HepG2 (cell line): ENCODE measurements around the gene PHACTR3. TPM values are rescaled to one million over a fixed set of nuclear protein-coding genes. Genes with fewer than 3 reads are reported as not detected.

Experiments
- ATAC-seq: fragments of 200-7000 bp; cut with Tn5 transposase; 3 replicates; pipeline ENCODE4 v1.9.1; 2020; ENCODE audit warnings: mild to moderate bottlenecking, moderate library complexity
- BruUV-seq: library from RNA; stranded (reverse); fragments of 400-500 nt; replicated peaks from 2 replicates; lab custom pipeline; 2021; lab: Mats Ljungman, UMichigan
- CTCF ChIA-PET: fragments of 300-600 bp; formaldehyde crosslinking; extraction: SDS; loops from one replicate; lab custom pipeline; 2021; ENCODE audit warnings: low total read pairs, inconsistent platforms, low intra/inter-chr PET ratio; lab: Yijun Ruan, JAX
- POLR2A ChIA-PET: fragments of 350-600 bp; sonication (Branson Sonifier 250); formaldehyde crosslinking; loops from one replicate; lab custom pipeline; 2020; ENCODE audit warnings: antibody characterized with exemption, inconsistent platforms; lab: Yijun Ruan, JAX
- DNase-seq: peaks from one replicate; pipeline ENCODE4 v3.0.0-alpha.2; 2015; ENCODE audit warnings: low spot score
- FAIRE-seq: peaks from 3 replicates; lab custom pipeline; 2011; peaks lifted over from hg19 to GRCh38; lab: Jason Lieb, UNC
- H2AFZ ChIP-seq: one replicate; pipeline ENCODE4 v1.6.1; 2011; ENCODE audit warnings: low read length, inconsistent platforms
- H3K27ac ChIP-seq: fragments of 300-600 bp; 3 replicates; pipeline ENCODE4 v1.8.0; 2011; ENCODE audit warnings: mixed run types, mild to moderate bottlenecking, mixed read lengths, low read length, inconsistent platforms; ENCODE audit not compliant: insufficient read depth; ENCODE audit errors: extremely low read length
- H3K27me3 ChIP-seq, 2 experiments: fragments of 200-600 bp in 1 of 2; 2 replicates in 1 of 2; 3 replicates in 1 of 2; pipeline versions ENCODE4 v1.6.0 to v1.8.0; 2011; ENCODE audit warnings: low read length in 2 of 2, mild to moderate bottlenecking in 2 of 2, moderate library complexity in 2 of 2, inconsistent platforms in 1 of 2; ENCODE audit not compliant: insufficient read depth in 2 of 2, control insufficient read depth in 1 of 2
- H3K36me3 ChIP-seq, 2 experiments: fragments of 200-600 bp in 1 of 2; replicated peaks in 1 of 2; 2 replicates in 1 of 2; 3 replicates in 1 of 2; pipeline versions ENCODE4 v1.5.1 to v1.8.0; 2011; ENCODE audit warnings: low read length in 2 of 2, inconsistent platforms in 1 of 2; ENCODE audit not compliant: insufficient read depth in 2 of 2, control insufficient read depth in 1 of 2
- H3K4me1 ChIP-seq: 2 replicates; pipeline ENCODE4 v1.5.1; 2012; ENCODE audit warnings: low read length, inconsistent platforms; ENCODE audit not compliant: insufficient read depth
- H3K4me2 ChIP-seq: 2 replicates; pipeline ENCODE4 v1.6.0; 2011; ENCODE audit warnings: low read depth, low read length, inconsistent platforms
- H3K4me3 ChIP-seq, 3 experiments: fragments of 200-600 bp in 1 of 3; sonication (generic), shearing (Covaris generic) in 1 of 3; replicated peaks in 1 of 3; 2 replicates each; pipeline ENCODE4 v1.5.1; 2011 to 2016; ENCODE audit warnings: low read length in 3 of 3, inconsistent platforms in 2 of 3, low read depth in 2 of 3, mild to moderate bottlenecking in 2 of 3, control low read depth in 1 of 3, mixed read lengths in 1 of 3; ENCODE audit not compliant: insufficient read depth in 1 of 3
- H3K79me2 ChIP-seq: one replicate; pipeline ENCODE4 v1.6.1; 2011; ENCODE audit warnings: low read length, inconsistent platforms; ENCODE audit not compliant: insufficient read depth
- H3K9ac ChIP-seq: 2 replicates; pipeline ENCODE4 v1.6.0; 2011; ENCODE audit warnings: mild to moderate bottlenecking, low read depth, low read length, inconsistent platforms; ENCODE audit not compliant: insufficient read depth
- H3K9me3 ChIP-seq: 2 replicates; pipeline ENCODE4 v1.5.1; 2012; ENCODE audit warnings: mild to moderate bottlenecking, low read length
- H4K20me1 ChIP-seq: 2 replicates; pipeline ENCODE4 v1.6.0; 2011; ENCODE audit warnings: inconsistent platforms, mild to moderate bottlenecking, low read length, moderate library complexity; ENCODE audit not compliant: insufficient read depth
- ATRX ChIP-seq: sonication (generic); formaldehyde crosslinking; IDR thresholded peaks from 2 replicates; pipeline ENCODE4 v1.4.0; 2020; ENCODE audit warnings: missing genetic modification reagents, borderline replicate concordance
- FOXP1 ChIP-seq, 2 experiments: fragments of 450-650 bp in 1 of 2; IDR thresholded peaks; 2 replicates each; pipeline ENCODE4 v1.6.1; 2017 to 2018; ENCODE audit warnings: antibody characterized with exemption in 1 of 2
- GATAD2A ChIP-seq: IDR thresholded peaks from 2 replicates; pipeline ENCODE4 v1.6.1; 2016
- HOXD1 ChIP-seq: sonication (generic); formaldehyde crosslinking; IDR thresholded peaks from 2 replicates; pipeline ENCODE4 v1.5.0; 2020; ENCODE audit warnings: missing genetic modification reagents
- KLF15 ChIP-seq: sonication (generic); formaldehyde crosslinking; IDR thresholded peaks from 2 replicates; pipeline ENCODE4 v1.8.1; 2023; ENCODE audit warnings: borderline replicate concordance, mild to moderate bottlenecking, inconsistent platforms, missing genetic modification reagents, mixed read lengths
- MTF1 ChIP-seq: sonication (generic); formaldehyde crosslinking; IDR thresholded peaks from 2 replicates; pipeline ENCODE4 v1.5.0; 2020; ENCODE audit warnings: missing genetic modification reagents
- PAXIP1 ChIP-seq: sonication (generic); formaldehyde crosslinking; conservative IDR thresholded peaks from 2 replicates; pipeline ENCODE4 v1.4.0; 2020; ENCODE audit warnings: mild to moderate bottlenecking, missing genetic modification reagents, moderate library complexity
- SUZ12 ChIP-seq: fragments of 150-350 bp; IDR thresholded peaks from 2 replicates; pipeline ENCODE4 v1.6.1; 2014; ENCODE audit warnings: low read depth, low read length
- TCF7L2 ChIP-seq: IDR thresholded peaks from 2 replicates; pipeline ENCODE4 v1.6.1; 2011; ENCODE audit warnings: mild to moderate bottlenecking, low read depth, low read length, moderate library complexity
- ZBTB20 ChIP-seq: sonication (generic); formaldehyde crosslinking; IDR thresholded peaks from 2 replicates; pipeline ENCODE4 v1.8.1; 2023; ENCODE audit warnings: missing genetic modification reagents, low read depth, mild to moderate bottlenecking, borderline replicate concordance
- ZFY ChIP-seq: sonication (generic); formaldehyde crosslinking; IDR thresholded peaks from 2 replicates; pipeline ENCODE4 v1.4.0; 2020; ENCODE audit warnings: missing genetic modification reagents
- ZNF20 ChIP-seq: sonication (generic); formaldehyde crosslinking; IDR thresholded peaks from 2 replicates; pipeline ENCODE4 v1.4.0; 2020; ENCODE audit warnings: mild to moderate bottlenecking, moderate library complexity, missing genetic modification reagents
- ZNF264 ChIP-seq: sonication (generic); formaldehyde crosslinking; IDR thresholded peaks from 2 replicates; pipeline ENCODE4 v1.4.0; 2020; ENCODE audit warnings: missing genetic modification reagents
- ZNF34 ChIP-seq: sonication (generic); formaldehyde crosslinking; IDR thresholded peaks from 2 replicates; pipeline ENCODE4 v1.4.0; 2020; ENCODE audit warnings: mild to moderate bottlenecking, missing genetic modification reagents, borderline replicate concordance
- ZNF670 ChIP-seq: sonication (generic); formaldehyde crosslinking; IDR thresholded peaks from 2 replicates; pipeline ENCODE4 v1.8.0; 2022; ENCODE audit warnings: mild to moderate bottlenecking, missing genetic modification reagents, borderline replicate concordance
- ZNF788 ChIP-seq: sonication (generic); formaldehyde crosslinking; IDR thresholded peaks from 2 replicates; pipeline ENCODE4 v1.5.0; 2020; ENCODE audit warnings: mild to moderate bottlenecking, missing genetic modification reagents, borderline replicate concordance
- ZSCAN12 ChIP-seq: sonication (generic); formaldehyde crosslinking; IDR thresholded peaks from 2 replicates; pipeline ENCODE4 v1.9.0; 2021; ENCODE audit warnings: mild to moderate bottlenecking, missing genetic modification reagents
- ZSCAN31 ChIP-seq: sonication (generic); formaldehyde crosslinking; IDR thresholded peaks from 2 replicates; pipeline ENCODE4 v1.5.0; 2020; ENCODE audit warnings: low read depth, mild to moderate bottlenecking, missing genetic modification reagents
- WGBS: methylation state at CpG from one replicate; pipeline ENCODE4 v1.1.6; 2017; ENCODE audit warnings: low lambda C conversion rate; 5-methylcytosine and 5-hydroxymethylcytosine counted together
- in situ Hi-C: cut with HindIII; loops from 2 replicates; pipeline ENCODE4 v1.10.0; 2017; ENCODE audit warnings: low pct_unique_long_range_greater_than_20kb; ENCODE audit not compliant: extremely low pct_ligation_motif_present
- intact Hi-C: fragments of 100-400 bp; cut with micrococcal nuclease; formaldehyde crosslinking; loops from one replicate; pipeline ENCODE4 v1.10.0; 2022; ENCODE audit not compliant: unreplicated experiment
- polyA plus RNA-seq, 8 experiments: library from polyadenylated mRNA; depleted of rRNA in 3 of 8; stranded (reverse) in 7 of 8; unstranded in 1 of 8; fragments of >200 nt; fragmentation: Illumina TruSeq in 4 of 8; extraction: Trizol in 4 of 8; gene quantifications; 2 replicates each; pipeline versions ENCODE4 v1.2.1 to v1.2.3, GENCODE V29; 2011 to 2016; ENCODE audit warnings: low read depth in 4 of 8, missing spikeins in 1 of 8, mixed read lengths in 1 of 8; ENCODE audit not compliant: insufficient read depth in 1 of 8
- total RNA-seq, 5 experiments: library from RNA; depleted of rRNA; stranded (reverse); fragments of >200 nt; fragmentation: Illumina TruSeq; extraction: Trizol; gene quantifications; 2 replicates each; pipeline ENCODE4 v1.2.3, GENCODE V29; 2016; ENCODE audit warnings: low read depth in 1 of 5

Gene PHACTR3
- total and polyA plus RNA-seq, 2 of the 13 experiments (the other 11 are each of a cell fraction or from before 2014, with no cell fraction given) = not detected

- Histone ChIP-seq H3K9me3 (no peaks in the 10 kb centered on the region), H4K20me1 (no peaks in the 10 kb centered on the region), H3K27ac (no peak overlapping the region), H3K79me2 (no peaks in the 10 kb centered on the region), H2AFZ (no peak overlapping the region), H3K4me1 (no peaks in the 10 kb centered on the region), H3K36me3 (no peaks in the 10 kb centered on the region), H3K27me3 (no peaks in the 10 kb centered on the region), H3K4me3 (no peak overlapping the region), H3K9ac (no peak overlapping the region), H3K4me2 (no peak overlapping the region)
- WGBS = 1% methylated on average over 1 of the region's 1 CpG
- intact Hi-C loops (no loop called here), in situ Hi-C loops (no loop called here)
- no TSS peak for BruUV-seq
- ChIA-PET POLR2A (no interaction called here), CTCF (no interaction called here)
- ATAC-seq (no peak), FAIRE-seq (no peak), DNase-seq (no peak)
- no peak for TF ChIP-seq ZNF670 (CRISPR knock-in tag)
- TF ChIP-seq GATAD2A (CRISPR knock-in tag) = no peak
- no peak for TF ChIP-seq ZNF788
- TF ChIP-seq ZNF20 (CRISPR knock-in tag) = no peak
- TF ChIP-seq KLF15 (CRISPR knock-in tag) = no peak
- no peak for TF ChIP-seq PAXIP1 (CRISPR knock-in tag)
- TF ChIP-seq ZNF34 (CRISPR knock-in tag) = no peak
- no peak for TF ChIP-seq FOXP1 (IDR thresholded peaks at IDR 0.05)
- no peak for TF ChIP-seq FOXP1 (CRISPR knock-in tag; IDR thresholded peaks at IDR 0.05)
- no peak for TF ChIP-seq SUZ12
- TF ChIP-seq TCF7L2 = no peak
- TF ChIP-seq ZFY (CRISPR knock-in tag) = no peak
- no peak for TF ChIP-seq ZNF264 (CRISPR knock-in tag)
- TF ChIP-seq HOXD1 = no peak
- TF ChIP-seq ZSCAN12 (CRISPR knock-in tag) = no peak
- no peak for TF ChIP-seq ZBTB20
- no peak for TF ChIP-seq ZSCAN31 (CRISPR knock-in tag)
- no peak for TF ChIP-seq ATRX (CRISPR knock-in tag)
- no peak for TF ChIP-seq MTF1 (CRISPR knock-in tag)
Measured at GRCh38 chr20:59880198-59880597, 275.9 kb downstream of the PHACTR3 start.
